Nephron (organoid): ENCODE data around the gene SCYGR2.

Experiments
- H3K27ac Mint-ChIP-seq, 3 experiments: 2 replicates each; pipeline ENCODE4 v1.8.0; 2020; ENCODE audit warnings: mixed read lengths in 3 of 3, mild to moderate bottlenecking in 2 of 3, moderate library complexity in 1 of 3
- H3K27me3 Mint-ChIP-seq: 2 replicates; pipeline ENCODE4 v1.8.0; 2021; ENCODE audit warnings: low read depth, mild to moderate bottlenecking, moderate library complexity, mixed read lengths
- H3K36me3 Mint-ChIP-seq: 2 replicates; pipeline ENCODE4 v1.8.0; 2020; ENCODE audit warnings: low read depth, mixed read lengths
- H3K4me1 Mint-ChIP-seq: 2 replicates; pipeline ENCODE4 v1.8.0; 2020; ENCODE audit warnings: mixed read lengths
- H3K4me3 Mint-ChIP-seq, 3 experiments: 2 replicates each; pipeline ENCODE4 v1.8.0; 2020; ENCODE audit warnings: mild to moderate bottlenecking in 3 of 3, mixed read lengths in 3 of 3, moderate library complexity in 2 of 3
- H3K9me3 Mint-ChIP-seq: 2 replicates; pipeline ENCODE4 v1.8.0; 2020; ENCODE audit warnings: mixed read lengths
- CTCF ChIP-seq, 3 experiments: fragments of 200-600 bp; sonication (generic); IDR thresholded peaks; one replicate each; pipeline ENCODE4 v1.5.0; 2021; ENCODE audit warnings: antibody characterized with exemption in 3 of 3; ENCODE audit not compliant: unreplicated experiment in 3 of 3

The SCYGR2 gene

DNA sequence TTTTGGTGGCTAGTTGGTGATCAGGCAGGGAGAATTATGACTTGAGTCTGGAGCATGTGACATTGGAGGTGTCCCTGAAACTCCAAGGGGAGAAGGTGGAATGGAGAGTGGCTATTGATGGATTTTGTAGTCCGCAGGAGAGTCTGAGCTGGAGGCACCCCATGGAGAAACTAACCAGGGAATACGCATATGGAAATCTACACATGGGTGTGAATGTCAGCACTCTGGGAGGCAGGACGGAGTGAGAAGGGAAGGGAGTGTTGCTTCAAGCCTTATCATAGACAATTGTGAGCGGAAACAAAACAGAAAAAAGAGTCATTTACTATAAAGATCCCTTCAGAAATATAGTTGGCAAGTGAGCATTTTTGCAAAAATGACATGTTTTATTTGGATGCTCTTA is 17.9 kb downstream of the SCYGR2 start:
- no peaks in the 10 kb centered on the region for H3K36me3 Mint-ChIP-seq
- no peak for TF ChIP-seq CTCF (IDR thresholded peaks at IDR 0.05; ENCODE audit: unreplicated experiment in 3 of 3)
- no peak overlapping the region for H3K4me3 Mint-ChIP-seq
- peaks cover 4% of the 10 kb centered on the region for H3K4me1 Mint-ChIP-seq
- no peaks in the 10 kb centered on the region for H3K9me3 Mint-ChIP-seq
- no peak overlapping the region for H3K27ac Mint-ChIP-seq
- H3K27me3 Mint-ChIP-seq = peaks cover 10% of the 10 kb centered on the region

- Mint-ChIP-seq H3K4me3 (no peak within 1 kb of the TSS), H3K36me3 (no peaks in the 10 kb centered on the region), H3K4me1 (peaks cover 4% of the 10 kb centered on the region), H3K9me3 (no peaks in the 10 kb centered on the region), H3K27ac (no peak within 1 kb of the TSS), H3K27me3 (peaks cover 8% of the 10 kb centered on the region)
- no peak for TF ChIP-seq CTCF (IDR thresholded peaks at IDR 0.05; ENCODE audit: unreplicated experiment in 3 of 3)
Measured at GRCh38 chr2:227617316-227618230, 18.9 kb downstream of the SCYGR2 start, which contains the start of gene SCYGR4. SCYGR4 (plus strand) TSS chr2:227617498; CDS start chr2:227617498, 0 bp downstream.

GRCh38 chr2:227623226-227623625 is 24.5 kb downstream of the SCYGR2 start:
- no peak overlapping the region for H3K27ac Mint-ChIP-seq
- no peak overlapping the region for H3K4me3 Mint-ChIP-seq
- no peaks in the 10 kb centered on the region for H3K9me3 Mint-ChIP-seq
- no peaks in the 10 kb centered on the region for H3K4me1 Mint-ChIP-seq
- H3K36me3 Mint-ChIP-seq = no peaks in the 10 kb centered on the region
- no peak for TF ChIP-seq CTCF (IDR thresholded peaks at IDR 0.05; ENCODE audit: unreplicated experiment in 3 of 3)
- no peaks in the 10 kb centered on the region for H3K27me3 Mint-ChIP-seq

DNA sequence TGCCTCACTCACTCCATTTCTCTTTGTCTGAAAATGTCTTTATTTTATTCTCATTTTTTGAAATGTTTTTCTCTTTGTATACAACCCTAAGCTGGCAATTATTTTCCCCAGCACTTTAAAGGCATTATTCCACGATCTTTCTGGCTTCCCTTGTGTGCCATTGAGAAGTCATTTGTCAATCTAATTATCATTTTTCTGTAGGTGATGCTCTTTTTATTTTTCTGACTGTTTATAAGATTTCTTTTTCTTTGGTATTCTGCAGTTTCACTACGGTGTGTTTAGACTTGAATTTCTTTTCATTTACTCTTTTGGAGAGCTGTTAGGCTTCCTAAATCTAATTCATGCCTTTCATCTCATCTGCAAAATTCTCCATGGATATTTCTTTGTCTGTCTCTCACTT is 26.7 kb downstream of the SCYGR2 start:
- Mint-ChIP-seq H3K4me3 (no peak overlapping the region), H3K9me3 (no peaks in the 10 kb centered on the region), H3K36me3 (no peaks in the 10 kb centered on the region), H3K27me3 (no peaks in the 10 kb centered on the region), H3K4me1 (no peaks in the 10 kb centered on the region), H3K27ac (no peak overlapping the region)
- no peak for TF ChIP-seq CTCF (IDR thresholded peaks at IDR 0.05; ENCODE audit: unreplicated experiment in 3 of 3)

DNA sequence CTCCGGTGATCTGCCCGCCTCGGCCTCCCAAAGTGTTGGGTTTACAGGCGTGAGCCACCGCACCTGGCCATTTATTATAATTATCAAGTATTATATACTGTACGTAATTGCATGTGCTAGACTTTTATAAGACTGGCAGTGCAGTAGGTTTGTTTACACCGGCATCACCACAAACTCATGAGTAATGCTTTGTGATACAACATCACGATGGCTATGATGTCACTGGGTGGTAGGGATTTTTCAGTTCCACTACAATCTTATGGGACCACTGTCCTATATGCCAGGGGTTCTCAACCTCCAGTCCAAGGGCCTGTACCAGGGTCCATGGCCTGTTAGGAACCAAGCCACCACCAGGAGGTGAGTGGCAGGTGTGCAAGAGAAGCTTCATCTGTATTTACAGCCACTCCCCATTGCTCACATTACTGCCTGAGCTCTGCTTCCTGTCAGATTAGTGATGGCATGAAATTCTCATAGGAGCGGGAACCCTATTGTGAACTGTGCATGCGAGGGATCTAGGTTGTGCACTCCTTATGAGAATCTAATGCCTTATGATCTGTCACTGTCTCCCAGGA is 28.0 kb downstream of the SCYGR2 start:
- H3K27me3 Mint-ChIP-seq = no peaks in the 10 kb centered on the region
- H3K36me3 Mint-ChIP-seq = no peaks in the 10 kb centered on the region
- H3K4me3 Mint-ChIP-seq = no peak overlapping the region
- H3K4me1 Mint-ChIP-seq = no peaks in the 10 kb centered on the region
- no peak for TF ChIP-seq CTCF (IDR thresholded peaks at IDR 0.05; ENCODE audit: unreplicated experiment in 3 of 3)
- no peak overlapping the region for H3K27ac Mint-ChIP-seq
- H3K9me3 Mint-ChIP-seq = no peaks in the 10 kb centered on the region
